ENCODE measurements around the gene FAM83D. TPM values are rescaled to one million over a fixed set of nuclear protein-coding genes. Genes with fewer than 3 reads are reported as not detected.

FAM83D gene
- total RNA-seq, 1 experiment from 2014 or later: 18.4 TPM

GRCh38 chr20:38905375-38905774 is 20.8 kb upstream of the FAM83D start:
- Mint-ChIP-seq H3K4me1 (ENCODE audit: insufficient read depth, unreplicated experiment) (no peaks in the 10 kb centered on the region), H3K27ac (ENCODE audit: low read depth, unreplicated experiment) (no peak overlapping the region), H3K9me3 (ENCODE audit: unreplicated experiment) (peaks cover 15% of the 10 kb centered on the region), H3K36me3 (ENCODE audit: insufficient read depth, unreplicated experiment) (no peaks in the 10 kb centered on the region), H3K4me3 (ENCODE audit: unreplicated experiment) (no peak overlapping the region), H3K27me3 (ENCODE audit: insufficient read depth, unreplicated experiment) (peaks cover 65% of the 10 kb centered on the region)
- POLR2A ChIA-PET: no interaction called here
- no peak for TF ChIP-seq CTCF (IDR thresholded peaks at IDR 0.05; ENCODE audit: unreplicated experiment)
- CTCF ChIA-PET: interaction anchor here (0.7 to 4.4 kb wide), 7 partner anchors 8 to 208 kb away, joined by 3 to 22 read pairs (median 5); partner anchors contain the start of gene DHX35
- BruUV-seq (replicated peaks): no TSS peak
- DNase-seq (ENCODE audit: unreplicated experiment): no peak
- intact Hi-C loops (cut with micrococcal nuclease): no loop called here

- BruUV-seq (replicated peaks): no TSS peak
- Mint-ChIP-seq H3K9me3 (ENCODE audit: unreplicated experiment) (peaks cover 15% of the 10 kb centered on the region), H3K36me3 (ENCODE audit: insufficient read depth, unreplicated experiment) (no peaks in the 10 kb centered on the region), H3K4me1 (ENCODE audit: insufficient read depth, unreplicated experiment) (no peaks in the 10 kb centered on the region), H3K27ac (ENCODE audit: low read depth, unreplicated experiment) (no peak overlapping the region), H3K27me3 (ENCODE audit: insufficient read depth, unreplicated experiment) (peaks cover 40% of the 10 kb centered on the region), H3K4me3 (ENCODE audit: unreplicated experiment) (no peak overlapping the region)
- intact Hi-C loops (cut with micrococcal nuclease): no loop called here
- no peak for TF ChIP-seq CTCF (IDR thresholded peaks at IDR 0.05; ENCODE audit: unreplicated experiment)
- POLR2A ChIA-PET: interaction anchor here (0.6 kb wide), 1 partner anchor 218 kb away, joined by 3 read pairs; no protein-coding TSS in a partner anchor
- no peak for DNase-seq (ENCODE audit: unreplicated experiment)
- CTCF ChIA-PET: interaction anchor here (0.5 to 4.4 kb wide), 7 partner anchors 8 to 736 kb away, joined by 3 to 22 read pairs (median 3); no protein-coding TSS in a partner anchor
Observed at GRCh38 chr20:38907918-38908677, 18.1 kb upstream of the FAM83D start.

GRCh38 chr20:38915355-38915754 is 10.9 kb upstream of the FAM83D start:
- POLR2A ChIA-PET: no interaction called here
- no peak for DNase-seq (ENCODE audit: unreplicated experiment)
- CTCF ChIA-PET: interaction anchor here (0.7 kb wide), 1 partner anchor 1438 kb away, joined by 3 read pairs; no protein-coding TSS in a partner anchor
- Mint-ChIP-seq H3K9me3 (ENCODE audit: unreplicated experiment) (no peaks in the 10 kb centered on the region), H3K27ac (ENCODE audit: low read depth, unreplicated experiment) (no peak overlapping the region), H3K4me1 (ENCODE audit: insufficient read depth, unreplicated experiment) (no peaks in the 10 kb centered on the region), H3K27me3 (ENCODE audit: insufficient read depth, unreplicated experiment) (peaks cover 27% of the 10 kb centered on the region), H3K4me3 (ENCODE audit: unreplicated experiment) (no peak overlapping the region), H3K36me3 (ENCODE audit: insufficient read depth, unreplicated experiment) (no peaks in the 10 kb centered on the region)
- BruUV-seq (replicated peaks): no TSS peak
- no peak for TF ChIP-seq CTCF (IDR thresholded peaks at IDR 0.05; ENCODE audit: unreplicated experiment)
- intact Hi-C loops (cut with micrococcal nuclease): no loop called here

- peaks cover 37% of the 10 kb centered on the region for H3K27me3 Mint-ChIP-seq (ENCODE audit: insufficient read depth, unreplicated experiment)
- CTCF ChIA-PET: interaction anchor here (0.5 to 15.2 kb wide), 11 partner anchors 8 to 284 kb away, joined by 3 to 132 read pairs (median 4); partner anchors contain the start of gene FAM83D
Observed at GRCh38 chr20:38917657-38918056, 8.6 kb upstream of the FAM83D start.

More at GRCh38 chr20:38917657-38918056, 8.6 kb upstream of the FAM83D start:
- Mint-ChIP-seq H3K4me1 (ENCODE audit: insufficient read depth, unreplicated experiment) (no peaks in the 10 kb centered on the region), H3K36me3 (ENCODE audit: insufficient read depth, unreplicated experiment) (no peaks in the 10 kb centered on the region), H3K9me3 (ENCODE audit: unreplicated experiment) (no peaks in the 10 kb centered on the region), H3K27ac (ENCODE audit: low read depth, unreplicated experiment) (no peak overlapping the region), H3K4me3 (ENCODE audit: unreplicated experiment) (no peak overlapping the region)
- POLR2A ChIA-PET: no interaction called here
- no peak for DNase-seq (ENCODE audit: unreplicated experiment)
- intact Hi-C loops (cut with micrococcal nuclease): no loop called here
- BruUV-seq (replicated peaks): no TSS peak
- TF ChIP-seq CTCF (IDR thresholded peaks at IDR 0.05; ENCODE audit: unreplicated experiment): no peak
